Sigmoid colon (tissue), 4 donors: ENCODE measurements around the gene PRKAR2B.

Experiments
- EP300 ChIP-seq, 4 donors: sonication (generic); formaldehyde crosslinking; IDR thresholded peaks; one replicate each; pipeline ENCODE4 v1.6.1; 2017; ENCODE audit warnings: antibody characterized with exemption in 4 of 4
- POLR2A ChIP-seq, 2 donors: fragments of 450-650 bp; IDR thresholded peaks; one replicate each; pipeline ENCODE4 v1.6.1; 2016; ENCODE audit warnings: antibody characterized with exemption in 2 of 2, mild to moderate bottlenecking in 2 of 2, moderate library complexity in 2 of 2
- POLR2AphosphoS5 ChIP-seq, 4 donors: sonication (generic); formaldehyde crosslinking; IDR thresholded peaks; one replicate each; pipeline ENCODE4 v1.6.1; 2017; ENCODE audit warnings: antibody characterized with exemption in 4 of 4
- TF ChIP-seq, protein P1 (sequence below), 4 experiments: fragments of 450-650 bp in 3 of 4; fragments of 200-600 bp in 1 of 4; IDR thresholded peaks; one replicate each; pipeline ENCODE4 v1.5.1; 2016 to 2019; ENCODE audit warnings: antibody characterized with exemption in 4 of 4, mild to moderate bottlenecking in 3 of 4, moderate library complexity in 2 of 4

GRCh38 chr7:107179326-107180164 is 135.0 kb downstream of the PRKAR2B start:
- TF ChIP-seq, protein P1, sequence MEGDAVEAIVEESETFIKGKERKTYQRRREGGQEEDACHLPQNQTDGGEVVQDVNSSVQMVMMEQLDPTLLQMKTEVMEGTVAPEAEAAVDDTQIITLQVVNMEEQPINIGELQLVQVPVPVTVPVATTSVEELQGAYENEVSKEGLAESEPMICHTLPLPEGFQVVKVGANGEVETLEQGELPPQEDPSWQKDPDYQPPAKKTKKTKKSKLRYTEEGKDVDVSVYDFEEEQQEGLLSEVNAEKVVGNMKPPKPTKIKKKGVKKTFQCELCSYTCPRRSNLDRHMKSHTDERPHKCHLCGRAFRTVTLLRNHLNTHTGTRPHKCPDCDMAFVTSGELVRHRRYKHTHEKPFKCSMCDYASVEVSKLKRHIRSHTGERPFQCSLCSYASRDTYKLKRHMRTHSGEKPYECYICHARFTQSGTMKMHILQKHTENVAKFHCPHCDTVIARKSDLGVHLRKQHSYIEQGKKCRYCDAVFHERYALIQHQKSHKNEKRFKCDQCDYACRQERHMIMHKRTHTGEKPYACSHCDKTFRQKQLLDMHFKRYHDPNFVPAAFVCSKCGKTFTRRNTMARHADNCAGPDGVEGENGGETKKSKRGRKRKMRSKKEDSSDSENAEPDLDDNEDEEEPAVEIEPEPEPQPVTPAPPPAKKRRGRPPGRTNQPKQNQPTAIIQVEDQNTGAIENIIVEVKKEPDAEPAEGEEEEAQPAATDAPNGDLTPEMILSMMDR (IDR thresholded peaks at IDR 0.05): no peak
- TF ChIP-seq POLR2AphosphoS5 (IDR thresholded peaks at IDR 0.05): no peak
- TF ChIP-seq EP300 (IDR thresholded peaks at IDR 0.05): no peak
- no peak for TF ChIP-seq POLR2A (IDR thresholded peaks at IDR 0.05)
